ENCODE data around the gene SCRN2. TPM values are rescaled to one million over a fixed set of nuclear protein-coding genes. Genes with fewer than 3 reads are reported as not detected.

The SCRN2 gene
- total and polyA plus RNA-seq, 2 donors (not counting 3 experiments of a cell fraction or from before 2014, with no cell fraction given) = 31.7 to 48.9 TPM

- Histone ChIP-seq H3K4me2 (ENCODE audit: insufficient read depth, low read length) (no peak overlapping the region), H3K4me3 (replicated peaks in 1 of 3; ENCODE audit: insufficient read depth in 1 of 3, low read depth in 1 of 3, low read length in 3 of 3) (no peak overlapping the region), H3K9me3 (replicated peaks; ENCODE audit: control insufficient read depth, insufficient read depth, low read length) (no peaks in the 10 kb centered on the region), H3K36me3 (ENCODE audit: control insufficient read depth in 2 of 2, extremely low read depth in 1 of 2, insufficient read depth in 2 of 2, low read length in 2 of 2) (peaks cover 0 to 6% of the 10 kb centered on the region in 2 experiments), H4K20me1 (replicated peaks; ENCODE audit: control insufficient read depth, extremely low read depth, insufficient read depth, low read length) (no peaks in the 10 kb centered on the region), H3K4me1 (ENCODE audit: control insufficient read depth, extremely low read depth, insufficient read depth, low read length) (no peaks in the 10 kb centered on the region), H3K9ac (replicated peaks; ENCODE audit: extremely low read depth, insufficient read depth, low read length) (no peak overlapping the region), H3K79me2 (ENCODE audit: control insufficient read depth, insufficient read depth, low read length) (no peaks in the 10 kb centered on the region), H3K27me3 (ENCODE audit: control insufficient read depth in 2 of 2, insufficient read depth in 2 of 2, low read length in 2 of 2) (peaks cover 0 to 2% of the 10 kb centered on the region in 2 experiments), H3K9me1 (replicated peaks; ENCODE audit: control insufficient read depth, extremely low read depth, insufficient read depth, low read length) (no peaks in the 10 kb centered on the region), H2AFZ (ENCODE audit: low read depth, low read length) (no peak overlapping the region), H3K27ac (ENCODE audit: insufficient read depth, low read depth, low read length) (no peak overlapping the region)
- FAIRE-seq = peak; percentile 82
- BruUV-seq (replicated peaks) = no TSS peak
- DNase-seq (ENCODE audit: low read depth, low spot score) = peak; percentile 36
- POLR2A ChIA-PET = no interaction called here
- intact Hi-C loops (cut with micrococcal nuclease) (loop anchor here (1.0 to 5.0 kb wide), 3 partner anchors 26 to 140 kb away; no protein-coding TSS in a partner anchor), dilution Hi-C loops (cut with MboI; ENCODE audit: extremely low pct_ligation_motif_present, low sequenced_read_pairs) (no loop called here)
- CTCF ChIA-PET = interaction anchor here (1.0 to 2.2 kb wide), 3 partner anchors 24 to 139 kb away, joined by 3 to 10 read pairs (median 3); no protein-coding TSS in a partner anchor
- peak; percentile 47 to 71 for TF ChIP-seq CTCF (IDR thresholded peaks at IDR 0.05; ENCODE audit: extremely low read depth in 1 of 2, insufficient read depth in 1 of 2, low read depth in 1 of 2, low read length in 2 of 2)
- no peak for TF ChIP-seq FOS (IDR thresholded peaks at IDR 0.05; ENCODE audit: borderline replicate concordance, insufficient read depth, low read length)
These were observed 38.6 kb downstream of the SCRN2 start for GRCh38 chr17:47802341-47803022.

- Histone ChIP-seq H3K4me2 (ENCODE audit: insufficient read depth, low read length) (no peak overlapping the region), H2AFZ (ENCODE audit: low read depth, low read length) (no peak overlapping the region), H3K79me2 (ENCODE audit: control insufficient read depth, insufficient read depth, low read length) (no peaks in the 10 kb centered on the region), H3K9ac (replicated peaks; ENCODE audit: extremely low read depth, insufficient read depth, low read length) (no peak overlapping the region), H3K36me3 (ENCODE audit: control insufficient read depth in 2 of 2, extremely low read depth in 1 of 2, insufficient read depth in 2 of 2, low read length in 2 of 2) (peaks cover 0 to 4% of the 10 kb centered on the region in 2 experiments), H3K27ac (ENCODE audit: insufficient read depth, low read depth, low read length) (no peak overlapping the region), H3K27me3 (ENCODE audit: control insufficient read depth in 2 of 2, insufficient read depth in 2 of 2, low read length in 2 of 2) (peaks cover 0 to 2% of the 10 kb centered on the region in 2 experiments), H3K9me1 (replicated peaks; ENCODE audit: control insufficient read depth, extremely low read depth, insufficient read depth, low read length) (no peaks in the 10 kb centered on the region), H3K9me3 (replicated peaks; ENCODE audit: control insufficient read depth, insufficient read depth, low read length) (no peaks in the 10 kb centered on the region), H3K4me3 (replicated peaks in 1 of 3; ENCODE audit: insufficient read depth in 1 of 3, low read depth in 1 of 3, low read length in 3 of 3) (no peak overlapping the region), H3K4me1 (ENCODE audit: control insufficient read depth, extremely low read depth, insufficient read depth, low read length) (no peaks in the 10 kb centered on the region), H4K20me1 (replicated peaks; ENCODE audit: control insufficient read depth, extremely low read depth, insufficient read depth, low read length) (no peaks in the 10 kb centered on the region)
- dilution Hi-C loops (cut with MboI; ENCODE audit: extremely low pct_ligation_motif_present, low sequenced_read_pairs) (no loop called here), intact Hi-C loops (cut with micrococcal nuclease) (loop anchor here (1.0 to 5.0 kb wide), 3 partner anchors 26 to 140 kb away; no protein-coding TSS in a partner anchor)
- TF ChIP-seq MAX (IDR thresholded peaks at IDR 0.05; ENCODE audit: insufficient read depth, insufficient read length) (no peak), MYC (IDR thresholded peaks at IDR 0.05; ENCODE audit: low read depth, low read length) (no peak), FOS (IDR thresholded peaks at IDR 0.05; ENCODE audit: borderline replicate concordance, insufficient read depth, low read length) (no peak), POLR2AphosphoS5 (IDR thresholded peaks at IDR 0.05; ENCODE audit: insufficient read depth, low read depth, low read length) (no peak), CTCF (IDR thresholded peaks at IDR 0.05; ENCODE audit: extremely low read depth in 1 of 2, insufficient read depth in 1 of 2, low read depth in 1 of 2, low read length in 2 of 2) (no peak), EZH2 (IDR thresholded peaks at IDR 0.05; ENCODE audit: borderline replicate concordance, low read depth, low read length, severe bottlenecking) (no peak), GATA2 (IDR thresholded peaks at IDR 0.05; ENCODE audit: insufficient read depth, insufficient read length, low read depth, low read length) (no peak), POLR2A (IDR thresholded peaks at IDR 0.05; ENCODE audit: low read depth, low read length) (no peak), JUN (IDR thresholded peaks at IDR 0.05; ENCODE audit: borderline replicate concordance, insufficient read depth, insufficient read length, low read depth) (no peak)
- no TSS peak for BruUV-seq (replicated peaks)
- ChIA-PET CTCF (interaction anchor here (1.2 to 2.2 kb wide), 5 partner anchors 8 to 138 kb away, joined by 3 to 10 read pairs (median 5); no protein-coding TSS in a partner anchor), POLR2A (no interaction called here)
- FAIRE-seq = no peak
- no peak for DNase-seq (ENCODE audit: low read depth, low spot score)
These were observed 39.2 kb downstream of the SCRN2 start for GRCh38 chr17:47801906-47802305.

Data from endothelial cell of umbilical vein (primary cell).